Astrocyte of the cerebellum (primary cell): ENCODE data around the gene SMARCC1.

Experiments used
- DNase-seq: peaks from one replicate; pipeline ENCODE4 v3.0.0-alpha.2; 2011; ENCODE audit warnings: low read depth
- H3K4me3 ChIP-seq: 2 replicates; pipeline ENCODE4 v1.5.1; 2011; ENCODE audit warnings: mild to moderate bottlenecking, low read depth, low read length, moderate library complexity
- in situ Hi-C: cut with HindIII; loops from 2 replicates; pipeline ENCODE4 v1.10.0; 2017; ENCODE audit warnings: low sequenced_read_pairs
- TF ChIP-seq, protein P1 (sequence below): IDR thresholded peaks from 2 replicates; pipeline ENCODE4 v1.5.1; 2012; ENCODE audit warnings: low read length, low read depth, moderate library complexity, mild to moderate bottlenecking; ENCODE audit errors: missing control alignments

The SMARCC1 gene

DNA sequence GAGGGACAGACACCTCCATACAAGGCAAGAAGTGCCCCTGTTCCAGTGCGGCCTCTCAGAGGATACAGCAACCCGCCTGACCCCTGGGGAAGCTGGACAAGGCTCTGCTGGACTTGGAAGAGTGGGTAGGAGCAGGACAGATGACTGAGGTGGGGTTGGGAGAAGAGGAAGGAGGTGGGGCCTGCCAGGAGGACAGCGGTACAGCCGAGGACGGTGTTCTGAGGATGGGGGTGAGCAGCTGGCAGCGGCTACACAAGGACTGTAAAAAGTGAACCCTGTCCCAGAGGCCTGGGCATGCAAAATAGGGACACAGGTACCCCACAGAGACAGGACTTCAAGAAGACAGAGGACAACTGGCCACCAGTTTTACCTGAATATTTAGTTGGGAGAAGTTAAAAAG, 244.7 kb downstream of the SMARCC1 start:
- in situ Hi-C loops = no loop called here
- TF ChIP-seq, protein P1, sequence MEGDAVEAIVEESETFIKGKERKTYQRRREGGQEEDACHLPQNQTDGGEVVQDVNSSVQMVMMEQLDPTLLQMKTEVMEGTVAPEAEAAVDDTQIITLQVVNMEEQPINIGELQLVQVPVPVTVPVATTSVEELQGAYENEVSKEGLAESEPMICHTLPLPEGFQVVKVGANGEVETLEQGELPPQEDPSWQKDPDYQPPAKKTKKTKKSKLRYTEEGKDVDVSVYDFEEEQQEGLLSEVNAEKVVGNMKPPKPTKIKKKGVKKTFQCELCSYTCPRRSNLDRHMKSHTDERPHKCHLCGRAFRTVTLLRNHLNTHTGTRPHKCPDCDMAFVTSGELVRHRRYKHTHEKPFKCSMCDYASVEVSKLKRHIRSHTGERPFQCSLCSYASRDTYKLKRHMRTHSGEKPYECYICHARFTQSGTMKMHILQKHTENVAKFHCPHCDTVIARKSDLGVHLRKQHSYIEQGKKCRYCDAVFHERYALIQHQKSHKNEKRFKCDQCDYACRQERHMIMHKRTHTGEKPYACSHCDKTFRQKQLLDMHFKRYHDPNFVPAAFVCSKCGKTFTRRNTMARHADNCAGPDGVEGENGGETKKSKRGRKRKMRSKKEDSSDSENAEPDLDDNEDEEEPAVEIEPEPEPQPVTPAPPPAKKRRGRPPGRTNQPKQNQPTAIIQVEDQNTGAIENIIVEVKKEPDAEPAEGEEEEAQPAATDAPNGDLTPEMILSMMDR = no peak
- DNase-seq = no peak
- no peak overlapping the region for H3K4me3 ChIP-seq

DNA sequence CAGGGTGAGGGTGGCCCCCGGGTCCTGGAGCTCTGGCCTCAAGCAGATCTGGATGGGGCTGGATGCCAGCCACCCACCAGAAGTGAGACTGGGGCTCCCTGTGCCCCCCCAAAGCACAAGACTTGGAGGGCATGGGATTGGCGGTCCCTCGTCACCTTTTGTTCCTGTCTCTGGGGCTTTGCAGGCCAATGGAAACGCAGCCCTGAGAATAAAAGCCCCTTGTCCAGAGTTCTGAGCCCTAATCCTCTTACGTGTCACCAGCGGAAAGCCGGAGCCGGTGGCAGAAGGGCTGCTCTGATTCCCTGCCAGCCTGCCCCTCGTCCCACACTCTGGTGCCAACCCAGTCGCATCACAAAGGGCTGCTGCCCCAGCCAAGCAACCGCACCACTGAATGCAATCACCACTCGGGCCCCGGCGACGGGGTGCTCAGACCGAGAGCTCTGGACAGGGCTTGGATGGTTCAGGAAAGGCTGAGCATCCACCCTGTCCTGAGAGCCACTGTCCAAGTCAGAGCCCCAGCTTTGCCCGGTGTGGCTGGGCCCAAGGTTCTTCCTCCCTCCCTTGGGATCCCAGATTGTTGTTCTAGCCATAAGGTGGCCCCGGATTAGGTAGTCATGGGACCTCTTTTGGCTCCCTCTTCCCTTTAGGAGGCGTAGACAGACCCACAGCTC, 245.3 kb downstream of the SMARCC1 start:
- in situ Hi-C loops = no loop called here
- H3K4me3 ChIP-seq = no peak overlapping the region
- no peak for DNase-seq
- TF ChIP-seq, protein P1 = no peak
